Activated naive CD4-positive, alpha-beta T cell treated with anti-CD3 and anti-CD28 coated beads for 36 hours (primary cell): ENCODE results near the gene PCDH18. TPM values are rescaled to one million over a fixed set of nuclear protein-coding genes. Genes with fewer than 3 reads are reported as not detected.
"Not testable (repeated sequence)": the region's sequence is repeated elsewhere in the genome, so short reads cannot be mapped to it uniquely, and the experiment has no call there.

Experiments used
- CTCF ChIA-PET: fragments of 350-600 bp; sonication (Branson Sonifier 250); formaldehyde crosslinking; loops from one replicate; lab custom pipeline; 2021; ENCODE audit warnings: antibody characterized with exemption; lab: Charles Lee
- DNase-seq: peaks from one replicate; pipeline ENCODE4 v3.0.0-alpha.2; 2020
- H3K27ac Mint-ChIP-seq: one replicate; pipeline ENCODE4 v1.8.0; 2021; ENCODE audit warnings: mild to moderate bottlenecking, mixed read lengths
- H3K27me3 Mint-ChIP-seq: one replicate; pipeline ENCODE4 v1.8.0; 2021; ENCODE audit warnings: low read depth, mixed read lengths
- H3K36me3 Mint-ChIP-seq: one replicate; pipeline ENCODE4 v1.8.0; 2021; ENCODE audit warnings: low read depth, mixed read lengths
- H3K4me1 Mint-ChIP-seq: one replicate; pipeline ENCODE4 v1.8.0; 2021; ENCODE audit warnings: low read depth, mixed read lengths
- H3K4me3 Mint-ChIP-seq: one replicate; pipeline ENCODE4 v1.8.0; 2021; ENCODE audit warnings: mild to moderate bottlenecking, moderate library complexity, mixed read lengths
- H3K9me3 Mint-ChIP-seq: one replicate; pipeline ENCODE4 v1.8.0; 2021; ENCODE audit warnings: mixed read lengths
- intact Hi-C: fragments of 100-400 bp; cut with micrococcal nuclease; formaldehyde crosslinking; loops from one replicate; pipeline ENCODE4 v1.15.1; 2023
- total RNA-seq, 2 experiments: library from RNA; stranded (reverse); gene quantifications; one replicate each; pipeline ENCODE4 v1.2.3, GENCODE V29; 2021

PCDH18 gene
- total RNA-seq, 2 experiments from 2014 or later: 0.05 TPM; not detected in 1

DNA sequence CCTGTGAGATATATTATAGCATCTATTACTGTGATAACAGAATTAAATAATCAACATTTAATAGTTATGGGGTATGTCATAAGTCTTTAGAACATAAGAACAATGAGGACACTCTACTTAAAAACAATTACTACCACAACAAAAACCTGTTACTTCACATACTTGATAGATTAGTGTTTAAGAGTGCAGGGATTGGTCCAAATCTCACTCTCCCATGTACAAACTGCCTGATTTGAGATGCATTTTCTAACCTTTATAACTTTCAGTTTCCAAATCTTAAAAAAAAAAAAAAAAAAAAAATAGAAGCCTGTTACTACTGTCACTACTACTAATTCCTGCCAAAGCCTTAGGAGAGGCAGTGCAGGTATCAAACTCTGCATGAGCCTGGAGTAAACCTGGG lies 5.6 kb downstream of the PCDH18 start:
- Mint-ChIP-seq H3K9me3 (no peaks in the 10 kb centered on the region), H3K4me3 (no peak overlapping the region), H3K4me1 (no peaks in the 10 kb centered on the region), H3K27ac (no peak overlapping the region), H3K27me3 (no peaks in the 10 kb centered on the region), H3K36me3 (no peaks in the 10 kb centered on the region)
- CTCF ChIA-PET: no interaction called here
- DNase-seq: no peak
- intact Hi-C loops: no loop called here

DNA sequence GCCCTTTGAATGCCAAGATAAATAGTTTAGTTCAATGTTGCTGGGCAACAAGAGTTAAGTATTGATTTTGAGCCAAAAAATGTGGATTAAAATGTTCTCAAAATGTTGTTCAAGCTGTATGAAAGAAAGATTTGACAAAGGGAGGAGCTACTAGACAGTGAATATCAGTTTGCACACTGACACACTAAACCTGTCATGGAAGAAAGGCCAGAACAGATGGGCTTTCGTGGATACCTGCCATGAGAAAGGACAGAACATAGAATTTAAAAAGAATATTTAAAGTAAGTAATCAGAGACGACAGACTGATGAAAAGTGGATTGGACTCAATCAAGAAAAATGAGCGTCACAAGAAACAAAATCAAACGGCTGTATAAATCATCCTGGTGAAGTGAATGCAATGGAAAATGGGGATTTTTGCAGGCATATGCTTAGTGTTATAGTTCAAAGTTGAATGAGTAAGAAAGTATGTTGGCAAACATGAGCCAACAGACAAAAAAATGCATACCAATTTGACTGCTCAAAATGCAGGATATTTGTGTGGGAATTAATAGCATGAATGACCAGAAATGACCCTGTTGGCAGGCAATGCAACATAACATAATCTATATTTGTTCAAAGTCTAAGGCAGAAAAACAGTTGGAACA lies 7.4 kb downstream of the PCDH18 start:
- H3K4me3 Mint-ChIP-seq: no peak overlapping the region
- intact Hi-C loops: no loop called here
- no peaks in the 10 kb centered on the region for H3K36me3 Mint-ChIP-seq
- no peak for DNase-seq
- no peaks in the 10 kb centered on the region for H3K27me3 Mint-ChIP-seq
- H3K9me3 Mint-ChIP-seq: no peaks in the 10 kb centered on the region
- CTCF ChIA-PET: no interaction called here
- H3K27ac Mint-ChIP-seq: no peak overlapping the region
- H3K4me1 Mint-ChIP-seq: no peaks in the 10 kb centered on the region

DNA sequence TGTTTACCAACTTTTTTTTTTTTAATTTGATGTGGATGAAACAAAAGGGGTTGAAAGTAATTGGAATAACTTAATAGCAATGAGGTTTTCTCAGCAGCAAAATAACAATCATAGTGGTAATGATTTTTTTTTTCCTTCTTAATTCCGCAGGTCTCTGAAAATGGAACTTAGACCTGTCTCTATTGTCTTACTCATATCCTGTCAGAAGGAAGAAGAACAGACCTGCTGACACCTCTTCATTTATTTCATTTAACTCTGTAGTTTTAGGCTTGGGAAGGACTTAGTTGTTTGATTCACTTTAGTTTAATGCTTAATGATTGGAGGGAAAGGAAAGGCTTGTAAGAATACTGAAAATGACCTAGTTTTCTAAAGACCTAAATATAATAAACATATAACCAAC lies 9.0 kb downstream of the PCDH18 start:
- DNase-seq: no peak
- intact Hi-C loops: no loop called here
- Mint-ChIP-seq H3K9me3 (no peaks in the 10 kb centered on the region), H3K36me3 (no peaks in the 10 kb centered on the region), H3K27me3 (no peaks in the 10 kb centered on the region), H3K27ac (no peak overlapping the region), H3K4me3 (no peak overlapping the region), H3K4me1 (no peaks in the 10 kb centered on the region)
- CTCF ChIA-PET: no interaction called here

DNA sequence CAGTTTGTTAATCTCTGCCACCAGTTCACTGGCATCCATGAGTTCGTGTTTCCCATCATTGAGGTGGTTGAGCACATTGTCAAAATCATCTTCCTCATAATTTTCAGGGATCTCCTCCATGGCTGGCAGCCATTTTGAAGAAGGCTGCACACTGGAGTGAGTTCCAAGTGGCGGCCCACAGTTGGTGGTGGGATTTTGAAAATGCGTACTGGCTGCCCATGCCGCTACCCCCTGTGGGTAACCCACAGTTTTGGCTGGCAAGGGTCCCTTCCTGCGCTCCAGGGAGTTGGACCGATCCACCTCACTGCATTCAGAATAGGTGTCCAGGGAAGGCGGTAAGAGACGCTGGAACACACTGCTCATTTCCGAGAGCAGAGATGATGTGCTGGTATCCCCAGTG lies 11.2 kb downstream of the PCDH18 start:
- no peaks in the 10 kb centered on the region for H3K36me3 Mint-ChIP-seq
- CTCF ChIA-PET: no interaction called here
- no peaks in the 10 kb centered on the region for H3K27me3 Mint-ChIP-seq
- no peak for DNase-seq
- H3K27ac Mint-ChIP-seq: no peak overlapping the region
- H3K4me3 Mint-ChIP-seq: no peak overlapping the region
- intact Hi-C loops: no loop called here
- no peaks in the 10 kb centered on the region for H3K9me3 Mint-ChIP-seq
- no peaks in the 10 kb centered on the region for H3K4me1 Mint-ChIP-seq

DNA sequence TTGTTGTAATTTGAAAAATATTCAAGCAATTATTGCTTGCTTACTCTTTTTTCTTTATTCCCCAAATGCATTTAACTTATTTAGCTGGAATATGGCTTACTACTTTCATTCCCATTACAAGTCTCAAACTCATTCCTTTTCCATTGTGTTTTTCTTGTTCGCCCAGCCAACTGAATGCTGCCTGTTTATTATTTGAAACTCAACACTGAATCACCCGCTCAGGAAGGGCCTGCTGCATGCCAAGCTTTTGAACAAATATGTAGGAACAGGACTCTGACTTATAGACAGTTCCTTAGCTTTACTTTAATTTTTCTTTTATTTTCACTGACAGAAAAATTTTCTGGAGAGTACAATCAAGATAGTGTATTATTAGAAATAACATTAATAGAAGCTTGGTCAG lies 12.9 kb downstream of the PCDH18 start:
- Mint-ChIP-seq H3K27me3 (no peaks in the 10 kb centered on the region), H3K36me3 (no peaks in the 10 kb centered on the region), H3K4me1 (no peaks in the 10 kb centered on the region), H3K4me3 (no peak overlapping the region), H3K27ac (no peak overlapping the region), H3K9me3 (no peaks in the 10 kb centered on the region)
- DNase-seq: no peak
- intact Hi-C loops: no loop called here
- CTCF ChIA-PET: no interaction called here

DNA sequence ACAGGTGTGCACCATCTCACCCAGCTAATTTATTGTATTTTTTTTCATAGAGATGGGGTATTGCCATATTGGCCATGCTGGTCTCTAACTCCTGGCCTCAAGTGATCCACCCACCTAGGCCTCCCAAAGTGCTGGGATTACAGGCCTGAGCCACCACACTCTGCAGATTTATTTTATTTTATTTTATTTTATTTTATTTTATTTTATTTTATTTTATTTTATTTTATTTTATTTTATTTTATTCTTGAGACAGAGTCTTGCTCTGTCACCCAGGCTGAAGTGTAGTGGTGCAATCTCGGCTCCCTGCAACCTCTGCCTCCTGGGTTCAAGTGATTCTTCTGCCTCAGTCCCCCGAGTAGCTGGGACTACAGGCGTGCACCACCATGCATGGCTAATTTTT lies 15.0 kb downstream of the PCDH18 start:
- H3K4me1 Mint-ChIP-seq, CTCF ChIA-PET, DNase-seq, H3K27ac Mint-ChIP-seq, H3K36me3 Mint-ChIP-seq, H3K27me3 Mint-ChIP-seq, intact Hi-C loops, H3K9me3 Mint-ChIP-seq, H3K4me3 Mint-ChIP-seq: not testable (repeated sequence)

DNA sequence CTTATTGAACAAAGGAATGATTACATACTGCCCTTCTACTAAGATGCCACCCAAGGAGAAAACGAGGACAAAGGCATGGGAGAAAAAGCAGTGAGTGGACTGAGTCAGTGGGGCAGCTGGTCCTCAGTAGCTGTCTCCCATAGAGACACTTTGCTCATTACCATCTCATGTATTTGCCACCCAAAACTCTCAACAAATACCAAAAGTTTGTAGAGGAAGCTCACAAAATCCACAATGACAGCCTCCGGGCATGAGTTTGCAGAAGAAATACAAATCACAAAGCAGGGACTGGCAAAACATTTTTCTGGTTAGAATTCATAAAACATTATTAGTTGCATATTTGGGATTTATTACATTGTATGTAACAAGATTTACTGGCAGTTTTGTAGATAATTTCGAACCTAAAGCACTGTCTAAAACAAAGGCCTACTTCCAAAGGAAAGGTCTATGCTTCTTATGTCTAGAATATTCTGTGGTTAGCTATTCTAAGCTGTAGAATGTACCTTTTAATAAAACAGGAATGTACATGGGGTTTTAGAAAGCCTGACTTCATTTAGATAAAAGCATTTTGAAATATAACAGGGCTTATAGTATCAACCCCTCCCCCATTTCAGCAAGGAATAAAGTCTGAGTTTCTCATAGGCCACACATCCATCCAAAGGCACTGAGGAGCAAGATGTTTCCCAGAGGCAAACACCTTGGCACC lies 17.7 kb downstream of the PCDH18 start:
- Mint-ChIP-seq H3K27ac (no peak overlapping the region), H3K27me3 (peaks cover 2% of the 10 kb centered on the region), H3K9me3 (no peaks in the 10 kb centered on the region), H3K4me3 (no peak overlapping the region), H3K36me3 (no peaks in the 10 kb centered on the region), H3K4me1 (no peaks in the 10 kb centered on the region)
- intact Hi-C loops: no loop called here
- CTCF ChIA-PET: no interaction called here
- no peak for DNase-seq

DNA sequence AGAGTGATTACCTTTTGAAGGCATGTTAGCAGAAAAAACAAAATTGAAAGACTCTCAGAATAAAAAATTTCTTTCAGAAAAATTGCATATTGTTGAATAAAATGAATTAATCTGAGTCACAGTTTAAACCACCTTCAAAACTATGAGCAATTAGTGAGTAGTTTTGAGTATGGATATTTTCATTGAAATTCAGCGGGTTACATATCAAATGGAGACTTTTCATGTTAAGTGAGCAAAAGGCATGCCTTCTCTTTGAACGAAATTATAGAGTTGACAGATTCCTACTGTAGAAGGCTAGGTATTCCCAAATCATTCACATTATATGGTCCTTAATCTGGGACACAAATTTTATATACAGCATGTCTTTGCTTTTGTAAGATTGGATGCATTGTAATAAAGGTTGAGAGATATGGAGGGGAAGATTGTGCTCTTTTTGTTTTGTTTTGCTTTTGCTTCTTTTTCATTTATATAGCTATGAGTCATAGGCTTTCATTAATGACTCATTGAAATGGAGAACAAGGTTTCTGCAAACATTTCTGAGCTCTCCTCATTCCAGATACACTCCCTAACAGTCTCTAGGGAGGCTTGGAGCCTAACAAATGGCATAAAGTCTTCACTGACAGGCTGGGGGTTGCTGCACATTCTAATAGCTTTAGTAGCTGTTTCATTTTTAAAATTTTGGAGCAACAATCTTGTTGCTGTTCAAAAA lies 21.6 kb downstream of the PCDH18 start:
- no peak overlapping the region for H3K4me3 Mint-ChIP-seq
- H3K27me3 Mint-ChIP-seq: peaks cover 2% of the 10 kb centered on the region
- intact Hi-C loops: no loop called here
- H3K9me3 Mint-ChIP-seq: no peaks in the 10 kb centered on the region
- no peak overlapping the region for H3K27ac Mint-ChIP-seq
- H3K4me1 Mint-ChIP-seq: no peaks in the 10 kb centered on the region
- no peak for DNase-seq
- no peaks in the 10 kb centered on the region for H3K36me3 Mint-ChIP-seq
- CTCF ChIA-PET: no interaction called here

DNA sequence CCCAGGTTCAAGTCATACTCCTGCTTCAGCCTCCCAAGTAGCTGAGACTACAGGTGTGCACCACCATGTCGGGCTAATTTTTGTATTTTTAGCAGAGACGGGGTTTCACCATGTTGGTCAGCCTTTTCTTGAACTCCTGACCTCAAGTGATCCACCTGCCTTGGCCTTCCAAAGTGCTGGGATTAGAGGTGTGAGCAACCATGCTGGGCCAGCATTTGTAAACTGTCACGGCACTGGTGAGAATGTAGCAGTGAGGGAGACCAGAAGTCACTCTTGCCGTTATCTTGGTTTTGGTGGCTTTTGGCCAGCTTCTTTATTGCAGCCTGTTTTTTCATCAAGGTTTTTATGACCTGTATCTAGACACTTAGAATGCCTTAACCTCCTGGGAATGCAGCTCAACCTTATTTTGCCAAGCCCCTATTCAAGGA lies 22.4 kb downstream of the PCDH18 start:
- Mint-ChIP-seq H3K4me1 (no peaks in the 10 kb centered on the region), H3K4me3 (no peak overlapping the region), H3K9me3 (no peaks in the 10 kb centered on the region), H3K36me3 (no peaks in the 10 kb centered on the region), H3K27ac (no peak overlapping the region), H3K27me3 (peaks cover 2% of the 10 kb centered on the region)
- intact Hi-C loops: no loop called here
- DNase-seq: no peak
- CTCF ChIA-PET: no interaction called here

DNA sequence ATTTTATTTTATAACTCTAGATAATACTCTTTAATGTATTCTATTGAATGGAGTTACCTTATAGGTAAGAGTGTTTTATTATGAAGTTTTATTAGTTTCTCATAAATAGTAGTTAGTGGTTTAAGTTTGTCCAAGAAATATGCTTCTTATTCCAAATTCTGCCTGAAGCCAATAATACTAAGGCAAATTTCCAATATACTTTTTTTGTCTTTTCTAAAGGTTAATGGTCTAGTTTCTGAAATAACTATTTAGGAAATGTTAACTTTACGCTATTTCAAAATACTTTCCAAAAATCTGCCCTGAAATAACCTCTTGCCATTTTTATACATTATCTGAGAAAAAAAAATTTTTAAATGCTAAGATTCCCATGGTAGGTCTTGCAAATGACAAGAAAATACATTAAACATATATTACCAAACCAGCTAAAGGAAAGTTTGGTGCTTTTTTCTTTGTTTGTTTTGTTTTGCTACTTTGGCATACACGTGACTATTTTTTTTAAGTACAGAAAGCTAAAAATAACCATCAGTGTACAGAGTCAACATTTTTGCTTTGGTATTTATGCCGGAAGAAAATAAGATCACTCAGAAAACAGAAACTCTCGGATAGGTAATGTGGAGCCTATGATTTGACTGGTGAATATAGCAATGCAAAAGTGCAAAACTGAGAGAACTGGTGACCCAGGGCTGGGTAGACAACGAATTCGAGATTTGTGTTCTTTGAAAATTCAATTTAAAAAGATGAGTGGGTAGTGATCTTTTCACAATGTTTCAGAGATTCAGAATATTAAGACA lies 29.8 kb downstream of the PCDH18 start:
- no peak for DNase-seq
- CTCF ChIA-PET: no interaction called here
- intact Hi-C loops: no loop called here
- Mint-ChIP-seq H3K4me1 (no peaks in the 10 kb centered on the region), H3K36me3 (no peaks in the 10 kb centered on the region), H3K4me3 (no peak overlapping the region), H3K27ac (no peak overlapping the region), H3K27me3 (no peaks in the 10 kb centered on the region), H3K9me3 (peaks cover 6% of the 10 kb centered on the region)

DNA sequence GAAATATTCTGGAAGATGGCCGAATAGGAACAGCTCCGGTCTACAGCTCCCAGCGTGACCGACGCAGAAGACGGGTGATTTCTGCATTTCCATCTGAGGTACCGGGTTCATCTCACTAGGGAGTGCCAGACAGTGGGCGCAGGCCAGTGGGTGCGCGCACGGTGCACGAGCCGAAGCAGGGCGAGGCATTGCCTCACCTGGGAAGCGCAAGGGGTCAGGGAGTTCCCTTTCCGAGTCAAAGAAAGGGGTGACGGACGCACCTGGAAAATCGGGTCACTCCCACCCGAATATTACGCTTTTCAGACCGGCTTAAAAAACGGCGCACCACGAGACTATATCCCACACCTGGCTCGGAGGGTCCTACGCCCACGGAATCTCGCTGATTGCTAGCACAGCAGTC lies 36.0 kb downstream of the PCDH18 start:
- intact Hi-C loops, CTCF ChIA-PET, H3K27me3 Mint-ChIP-seq, H3K4me3 Mint-ChIP-seq, H3K36me3 Mint-ChIP-seq, H3K4me1 Mint-ChIP-seq, H3K9me3 Mint-ChIP-seq, H3K27ac Mint-ChIP-seq, DNase-seq: not testable (repeated sequence)

DNA sequence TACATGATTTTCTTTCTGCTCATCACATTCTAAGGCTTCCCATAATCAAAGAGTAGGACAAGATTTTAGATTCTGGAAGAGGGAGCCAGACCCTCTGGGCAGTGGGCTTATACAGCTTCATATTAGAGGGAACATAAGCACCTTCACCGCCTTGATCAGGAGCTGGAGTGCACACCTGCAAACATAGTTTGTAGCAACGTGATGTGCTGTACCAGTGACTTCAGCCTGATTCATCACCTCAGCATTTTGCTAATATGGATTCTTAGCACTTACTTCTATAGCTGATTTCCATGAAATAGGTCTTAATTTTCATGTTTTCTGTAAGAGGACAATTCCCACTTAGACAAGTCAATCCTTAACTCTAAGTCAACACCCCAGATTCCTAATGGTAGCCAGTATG lies 36.7 kb downstream of the PCDH18 start:
- Mint-ChIP-seq H3K4me3 (no peak overlapping the region), H3K27ac (no peak overlapping the region), H3K4me1 (no peaks in the 10 kb centered on the region), H3K36me3 (no peaks in the 10 kb centered on the region), H3K27me3 (no peaks in the 10 kb centered on the region), H3K9me3 (no peaks in the 10 kb centered on the region)
- CTCF ChIA-PET: no interaction called here
- no peak for DNase-seq
- intact Hi-C loops: no loop called here
